ENCODE data around the gene CD7. TPM values are rescaled to one million over a fixed set of nuclear protein-coding genes. Genes with fewer than 3 reads are reported as not detected.

CD7 gene
- total RNA-seq, 1 experiment from 2014 or later: 0.93 TPM

DNA sequence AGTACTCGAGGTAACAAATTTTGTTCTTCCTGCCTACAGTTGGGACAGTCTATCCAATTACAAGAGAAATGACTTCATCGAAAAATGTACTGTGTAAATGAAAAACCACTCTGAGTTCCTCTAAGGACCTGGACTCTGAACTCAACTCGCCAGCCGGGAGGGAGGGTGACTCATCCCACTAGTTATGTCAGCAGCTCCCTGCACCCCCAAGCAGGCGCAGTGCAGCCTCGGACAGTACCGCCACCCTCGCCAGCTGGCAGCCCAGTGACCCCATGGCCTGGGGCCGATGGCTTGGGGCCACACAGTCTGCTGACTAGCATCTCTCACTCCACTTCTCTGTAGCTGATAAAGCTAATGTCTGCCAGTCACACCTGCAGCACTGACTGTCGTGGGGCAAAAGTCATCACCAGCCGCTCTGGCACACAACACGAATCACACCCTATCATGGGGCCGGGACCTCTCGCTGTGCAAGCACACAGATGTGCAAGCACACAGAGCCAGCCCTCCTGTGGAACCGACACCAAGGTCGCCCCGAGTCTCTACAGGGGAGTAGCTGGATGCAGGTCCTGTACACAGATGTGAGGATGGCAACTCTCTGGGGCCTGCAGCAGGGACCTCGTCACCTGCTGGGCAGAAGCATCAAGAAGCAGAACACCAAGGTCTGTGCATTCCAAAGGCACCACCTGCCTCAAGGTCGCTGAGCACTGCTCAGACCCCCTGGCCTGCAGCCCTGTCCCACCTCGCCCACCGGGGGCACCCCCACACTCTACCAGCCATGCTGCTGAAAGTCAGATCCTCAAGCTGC lies 49.6 kb downstream of the CD7 start:
- POLR2A ChIA-PET: interaction anchor here (1.0 kb wide), 1 partner anchor 25 kb away, joined by 7 read pairs; no protein-coding TSS in a partner anchor
- peaks cover 63% of the 10 kb centered on the region for H3K4me1 ChIP-seq

DNA sequence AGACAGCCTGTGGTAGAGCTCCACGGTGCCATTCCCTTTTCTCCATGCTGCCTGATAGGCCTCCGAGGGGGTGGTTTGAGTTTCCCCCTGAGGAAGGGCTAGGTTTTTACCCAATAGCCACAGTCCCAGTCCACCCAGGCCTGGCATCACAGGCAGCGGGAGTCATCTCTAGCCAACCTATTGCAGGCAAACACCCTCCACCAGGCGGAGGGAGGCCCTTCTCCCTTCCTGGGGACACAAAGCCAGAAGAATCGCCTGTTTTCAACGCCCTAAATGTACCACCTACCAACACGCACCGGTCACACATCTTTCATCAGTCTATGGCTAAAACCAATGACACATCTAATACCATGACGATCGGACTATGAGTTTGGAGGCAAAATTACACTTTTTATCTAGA lies 51.3 kb downstream of the CD7 start:
- no peaks in the 10 kb centered on the region for H3K27me3 Mint-ChIP-seq (ENCODE audit: insufficient read depth, unreplicated experiment)
- peaks cover 10% of the 10 kb centered on the region for H3K36me3 ChIP-seq (ENCODE audit: control insufficient read depth, insufficient read depth, low read length)
- H3K9me3 ChIP-seq: no peaks in the 10 kb centered on the region
- H3K9me3 Mint-ChIP-seq (ENCODE audit: unreplicated experiment): no peaks in the 10 kb centered on the region
- H3K27me3 ChIP-seq (replicated peaks; ENCODE audit: control insufficient read depth, insufficient read depth, low read length): no peaks in the 10 kb centered on the region
- peaks cover 99% of the 10 kb centered on the region for H3K36me3 Mint-ChIP-seq (ENCODE audit: insufficient read depth, unreplicated experiment)
- intact Hi-C loops (cut with micrococcal nuclease; ENCODE audit: unreplicated experiment): no loop called here
- TF ChIP-seq, protein P1, sequence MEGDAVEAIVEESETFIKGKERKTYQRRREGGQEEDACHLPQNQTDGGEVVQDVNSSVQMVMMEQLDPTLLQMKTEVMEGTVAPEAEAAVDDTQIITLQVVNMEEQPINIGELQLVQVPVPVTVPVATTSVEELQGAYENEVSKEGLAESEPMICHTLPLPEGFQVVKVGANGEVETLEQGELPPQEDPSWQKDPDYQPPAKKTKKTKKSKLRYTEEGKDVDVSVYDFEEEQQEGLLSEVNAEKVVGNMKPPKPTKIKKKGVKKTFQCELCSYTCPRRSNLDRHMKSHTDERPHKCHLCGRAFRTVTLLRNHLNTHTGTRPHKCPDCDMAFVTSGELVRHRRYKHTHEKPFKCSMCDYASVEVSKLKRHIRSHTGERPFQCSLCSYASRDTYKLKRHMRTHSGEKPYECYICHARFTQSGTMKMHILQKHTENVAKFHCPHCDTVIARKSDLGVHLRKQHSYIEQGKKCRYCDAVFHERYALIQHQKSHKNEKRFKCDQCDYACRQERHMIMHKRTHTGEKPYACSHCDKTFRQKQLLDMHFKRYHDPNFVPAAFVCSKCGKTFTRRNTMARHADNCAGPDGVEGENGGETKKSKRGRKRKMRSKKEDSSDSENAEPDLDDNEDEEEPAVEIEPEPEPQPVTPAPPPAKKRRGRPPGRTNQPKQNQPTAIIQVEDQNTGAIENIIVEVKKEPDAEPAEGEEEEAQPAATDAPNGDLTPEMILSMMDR (IDR thresholded peaks at IDR 0.05; ENCODE audit: insufficient read depth in 1 of 2, low read depth in 1 of 2, low read length in 1 of 2, severe bottlenecking in 1 of 2, unreplicated experiment in 1 of 2): no peak
- H3K4me3 ChIP-seq (ENCODE audit: low read depth, low read length): no peak overlapping the region
- CTCF ChIA-PET: interaction anchor here (0.7 kb wide), 1 partner anchor 28 kb away, joined by 5 read pairs; no protein-coding TSS in a partner anchor
- DNase-seq: no peak
- POLR2A ChIA-PET: interaction anchor here (0.6 to 0.7 kb wide), 2 partner anchors 75 to 167 kb away, joined by 3 to 8 read pairs; no protein-coding TSS in a partner anchor
- no TSS peak for BruUV-seq (replicated peaks)
- H3K4me1 Mint-ChIP-seq (ENCODE audit: low read depth, unreplicated experiment): peaks cover 47% of the 10 kb centered on the region
- H3K4me3 Mint-ChIP-seq (ENCODE audit: unreplicated experiment): no peak overlapping the region
- H3K4me1 ChIP-seq: peaks cover 50% of the 10 kb centered on the region
- peak overlapping the region; percentile 92 for H3K27ac Mint-ChIP-seq (ENCODE audit: unreplicated experiment)

More for the DNA sequence above, 49.6 kb downstream of the CD7 start:
- TF ChIP-seq, protein P1 (IDR thresholded peaks at IDR 0.05; ENCODE audit: insufficient read depth in 1 of 2, low read depth in 1 of 2, low read length in 1 of 2, severe bottlenecking in 1 of 2, unreplicated experiment in 1 of 2): no peak
- CTCF ChIA-PET: interaction anchor here (0.6 kb wide), 1 partner anchor 230 kb away, joined by 4 read pairs; the partner anchor contains the start of gene DCXR
- Histone ChIP-seq H3K9me3 (no peaks in the 10 kb centered on the region), H3K36me3 (ENCODE audit: control insufficient read depth, insufficient read depth, low read length) (peaks cover 11% of the 10 kb centered on the region), H3K4me3 (ENCODE audit: low read depth, low read length) (peak overlapping the region; percentile 30), H3K27me3 (replicated peaks; ENCODE audit: control insufficient read depth, insufficient read depth, low read length) (no peaks in the 10 kb centered on the region)
- no peaks in the 10 kb centered on the region for H3K9me3 Mint-ChIP-seq (ENCODE audit: unreplicated experiment)
- DNase-seq: peak; percentile 92 to 95
- intact Hi-C loops (cut with micrococcal nuclease; ENCODE audit: unreplicated experiment): loop anchor here (1.0 kb wide), 1 partner anchor 25 kb away; no protein-coding TSS in a partner anchor
- H3K4me1 Mint-ChIP-seq (ENCODE audit: low read depth, unreplicated experiment): peaks cover 55% of the 10 kb centered on the region
- H3K27me3 Mint-ChIP-seq (ENCODE audit: insufficient read depth, unreplicated experiment): no peaks in the 10 kb centered on the region
- BruUV-seq (replicated peaks): TSS peak; percentile 84
- H3K4me3 Mint-ChIP-seq (ENCODE audit: unreplicated experiment): peak overlapping the region; percentile 73
- H3K27ac Mint-ChIP-seq (ENCODE audit: unreplicated experiment): peak overlapping the region; percentile 92
- H3K36me3 Mint-ChIP-seq (ENCODE audit: insufficient read depth, unreplicated experiment): peaks cover 99% of the 10 kb centered on the region

Other genes starting within 250 kb of the CD7 start
- gene FASN, start 219.4 kb downstream of the CD7 start, total RNA-seq (2022): 330 and 359 TPM in 2 replicates
- 31.0 and 32.2 TPM in 2 replicates for gene CCDC57, start 104.8 kb downstream of the CD7 start, total RNA-seq (2022)
- 13.1 and 13.7 TPM in 2 replicates for gene SLC16A3, start 88.6 kb downstream of the CD7 start, total RNA-seq (2022)
- 196 TPM in 2 replicates for gene CSNK1D, start 43.9 kb downstream of the CD7 start, total RNA-seq (2022)
- 0.37 and 0.75 TPM in 2 replicates for gene SECTM1, start 16.2 kb upstream of the CD7 start, total RNA-seq (2022)
- gene TEX19, start 41.6 kb upstream of the CD7 start, total RNA-seq (2022): 3.4 and 4.2 TPM in 2 replicates
- gene UTS2R, start 54.2 kb upstream of the CD7 start, total RNA-seq (2022): 0.66 and 1.3 TPM in 2 replicates
- 29.5 and 34.2 TPM in 2 replicates for gene HEXD, start 100.7 kb upstream of the CD7 start, total RNA-seq (2022)
- 47.2 and 51.2 TPM in 2 replicates for gene OGFOD3, start 101.0 kb upstream of the CD7 start, total RNA-seq (2022)
- gene CYBC1, start 133.1 kb upstream of the CD7 start, total RNA-seq (2022): 99.6 and 99.9 TPM in 2 replicates
- 62.1 and 66.1 TPM in 2 replicates for gene NARF, start 141.1 kb upstream of the CD7 start, total RNA-seq (2022)
- gene FOXK2, start 202.1 kb upstream of the CD7 start, total RNA-seq (2022): 118 and 124 TPM in 2 replicates